ENCODE data around the gene LRRK1.

The LRRK1 gene

GRCh38 chr15:101086394-101087171 lies 167.4 kb downstream of the LRRK1 start:
- Histone ChIP-seq H3K27me3 (no peaks in the 10 kb centered on the region), H3K4me1 (peaks cover 0 to 21% (median 11%) of the 10 kb centered on the region in 4 donors), H3K9me3 (no peaks in the 10 kb centered on the region), H3K27ac (no peak overlapping the region), H3K4me3 (no peak overlapping the region), H3K36me3 (no peaks in the 10 kb centered on the region)
- DNase-seq = no peak
- no peak for TF ChIP-seq CTCF (IDR thresholded peaks at IDR 0.05)
- intact Hi-C loops (cut with DNase I; ENCODE audit: low total_unique reads) = loop anchor here (5.0 kb wide), 1 partner anchor 74 kb away; no protein-coding TSS in a partner anchor

- Histone ChIP-seq H3K4me1 (peaks cover 0 to 27% (median 11%) of the 10 kb centered on the region in 4 donors), H3K4me3 (no peak overlapping the region), H3K36me3 (no peaks in the 10 kb centered on the region), H3K27me3 (no peaks in the 10 kb centered on the region), H3K9me3 (no peaks in the 10 kb centered on the region), H3K27ac (no peak overlapping the region)
- DNase-seq = no peak
- intact Hi-C loops (cut with DNase I; ENCODE audit: low total_unique reads) = loop anchor here (5.0 kb wide), 1 partner anchor 75 kb away; no protein-coding TSS in a partner anchor
- no peak for TF ChIP-seq CTCF (IDR thresholded peaks at IDR 0.05)
These were observed 168.1 kb downstream of the LRRK1 start for GRCh38 chr15:101087172-101087769.

- Histone ChIP-seq H3K9me3 (no peaks in the 10 kb centered on the region), H3K36me3 (no peaks in the 10 kb centered on the region), H3K27ac (no peak overlapping the region), H3K4me3 (no peak overlapping the region), H3K4me1 (peaks cover 0 to 30% (median 11%) of the 10 kb centered on the region in 4 donors), H3K27me3 (no peaks in the 10 kb centered on the region)
- DNase-seq = no peak
- TF ChIP-seq CTCF (IDR thresholded peaks at IDR 0.05) = no peak
- intact Hi-C loops (cut with DNase I; ENCODE audit: low total_unique reads) = loop anchor here (5.0 kb wide), 1 partner anchor 76 kb away; no protein-coding TSS in a partner anchor
These were observed 169.1 kb downstream of the LRRK1 start for GRCh38 chr15:101088271-101088670.

- peaks cover 0 to 30% (median 11%) of the 10 kb centered on the region in 4 donors for H3K4me1 ChIP-seq
- H3K4me3 ChIP-seq = peak overlapping the region in 1 of 2 donors; percentile 33
- no peak overlapping the region for H3K27ac ChIP-seq
- TF ChIP-seq CTCF (IDR thresholded peaks at IDR 0.05) = peak; percentile 99 to 100
- no peaks in the 10 kb centered on the region for H3K27me3 ChIP-seq
- DNase-seq = peak; percentile 65 to 84
- intact Hi-C loops (cut with DNase I; ENCODE audit: low total_unique reads) = loop anchor here (5.0 kb wide), 1 partner anchor 77 kb away; no protein-coding TSS in a partner anchor
- H3K36me3 ChIP-seq = no peaks in the 10 kb centered on the region
- no peaks in the 10 kb centered on the region for H3K9me3 ChIP-seq
These were observed 169.8 kb downstream of the LRRK1 start for GRCh38 chr15:101088788-101089578.

Data from tibial artery (tissue), 4 donors.